Heart left ventricle (tissue), 16 donors: ENCODE data around the gene ZNF576. TPM values are rescaled to one million over a fixed set of nuclear protein-coding genes. Genes with fewer than 3 reads are reported as not detected.

Experiments used
- ATAC-seq, 4 donors: fragments of 200-7000 bp; cut with Tn5 transposase; one replicate each; pipeline ENCODE4 v1.9.1; 2020 to 2022; ENCODE audit warnings: moderate library complexity in 4 of 4, mild to moderate bottlenecking in 3 of 4, moderate number of reproducible peaks in 1 of 4
- DNase-seq, 5 donors: peaks; one replicate each; pipeline ENCODE4 v3.0.0-alpha.2; 2020
- H3K27ac ChIP-seq, 12 donors: fragments of 200-600 bp; sonication (generic) in 4 of 12; one replicate each; pipeline versions ENCODE4 v1.5.0 to v1.8.0; 2016 to 2022; ENCODE audit warnings: mild to moderate bottlenecking in 2 of 12
- H3K27me3 ChIP-seq, 9 donors: fragments of 200-600 bp; sonication (generic) in 2 of 9; one replicate each; pipeline versions ENCODE4 v1.5.1 to v1.8.0; 2016 to 2022; ENCODE audit warnings: mild to moderate bottlenecking in 3 of 9
- H3K36me3 ChIP-seq, 9 donors: fragments of 200-600 bp; sonication (generic) in 2 of 9; one replicate each; pipeline versions ENCODE4 v1.5.0 to v1.8.0; 2018 to 2022; ENCODE audit warnings: mild to moderate bottlenecking in 2 of 9
- H3K4me1 ChIP-seq, 12 donors: fragments of 200-600 bp; sonication (generic) in 4 of 12; one replicate each; pipeline versions ENCODE4 v1.5.0 to v1.8.0; 2016 to 2022; ENCODE audit warnings: mild to moderate bottlenecking in 3 of 12
- H3K4me3 ChIP-seq, 12 donors: fragments of 200-600 bp; sonication (generic) in 4 of 12; one replicate each; pipeline versions ENCODE4 v1.5.0 to v1.8.0; 2017 to 2022; ENCODE audit warnings: mild to moderate bottlenecking in 9 of 12, moderate library complexity in 4 of 12
- H3K9me3 ChIP-seq, 12 donors: fragments of 200-600 bp; sonication (generic) in 4 of 12; one replicate each; pipeline versions ENCODE4 v1.5.0 to v1.8.0; 2016 to 2022; ENCODE audit warnings: mild to moderate bottlenecking in 1 of 12
- POLR2A ChIP-seq, 2 donors: fragments of 450-650 bp; IDR thresholded peaks; one replicate each; pipeline ENCODE4 v1.6.1; 2017; ENCODE audit warnings: antibody characterized with exemption in 2 of 2, mild to moderate bottlenecking in 2 of 2, moderate library complexity in 2 of 2
- WGBS, 4 donors: extraction: QIAGEN DNeasy Blood & Tissue Kit in 2 of 4; methylation state at CpG; one replicate each; pipeline versions ENCODE4 v1.1.5 to v1.1.7; 2013 to 2018; 5-methylcytosine and 5-hydroxymethylcytosine counted together
- intact Hi-C, 10 donors: fragments of 100-400 bp; cut with DNase I; formaldehyde crosslinking; loops; one replicate each; pipeline versions ENCODE4 v1.11.1 to v1.14.2; 2022
- polyA plus RNA-seq, 2 donors: library from polyadenylated mRNA; stranded (reverse); fragments of 200-250 nt; gene quantifications; one replicate each; pipeline ENCODE4 v1.2.3, GENCODE V29; 2013
- total RNA-seq, 9 donors: library from RNA; depleted of rRNA in 2 of 9; stranded (reverse); fragments of >200 nt in 2 of 9; fragmentation: NEBNext Ultra II Directional in 3 of 9; extraction: Animal tissue kit (Norgen Biotek cat#: 25700) in 3 of 9; gene quantifications; one replicate each; pipeline versions ENCODE4 v1.1.0 to v1.2.4, GENCODE V29; 2016 to 2023
- TF ChIP-seq, protein P1 (sequence below), 12 donors: fragments of 200-600 bp; sonication (generic) in 4 of 12; IDR thresholded peaks; one replicate each; pipeline versions ENCODE4 v1.5.0 to v1.8.0; 2018 to 2022; ENCODE audit warnings: antibody characterized with exemption in 12 of 12, mild to moderate bottlenecking in 5 of 12
- donor health status: ischemic (EF 13 %, LVEDD 7.1; RV severe dilation, severe dysfunction).
- donor health status: healthy with polysubstance abuse.
- donor health status: DM: no; HTN: yes; CAD: no.
- donor health status: DM: no; HTN: no; CAD: no.
- donor health status: ischemic (EF 25% LVEDD 6.9; RV normal size, moderate dysfunction).
- donor health status: ischemic (EF 25% LVEDD 5.7; RV mildly dilated, moderate dysfunction).
- donor health status: healthy.
- donor health status: DM: yes; HTN: yes; CAD: no.
- donor health status: ischemic (EF 35%, LVEDD 5.7; RV mildly dilated, moderate dysfunction).
- donor health status: nonischemic (EF 11% LVEDD 7.7; RV severe dilation, severe dysfunction).
- donor health status: DM: yes; HTN: yes; CAD: no.
- donor health status: PGD.
- donor health status: ischemic (EF 29% LVEDD 5.4; RV normal size, mild dysfunction).
- donor health status: nonischemic (EF 23%, LVEDD 6.1; RV moderate dilation, normal function).

Gene ZNF576
- total and polyA plus RNA-seq, 11 donors, result 8.9 to 22.4 (median 11.8) TPM

DNA sequence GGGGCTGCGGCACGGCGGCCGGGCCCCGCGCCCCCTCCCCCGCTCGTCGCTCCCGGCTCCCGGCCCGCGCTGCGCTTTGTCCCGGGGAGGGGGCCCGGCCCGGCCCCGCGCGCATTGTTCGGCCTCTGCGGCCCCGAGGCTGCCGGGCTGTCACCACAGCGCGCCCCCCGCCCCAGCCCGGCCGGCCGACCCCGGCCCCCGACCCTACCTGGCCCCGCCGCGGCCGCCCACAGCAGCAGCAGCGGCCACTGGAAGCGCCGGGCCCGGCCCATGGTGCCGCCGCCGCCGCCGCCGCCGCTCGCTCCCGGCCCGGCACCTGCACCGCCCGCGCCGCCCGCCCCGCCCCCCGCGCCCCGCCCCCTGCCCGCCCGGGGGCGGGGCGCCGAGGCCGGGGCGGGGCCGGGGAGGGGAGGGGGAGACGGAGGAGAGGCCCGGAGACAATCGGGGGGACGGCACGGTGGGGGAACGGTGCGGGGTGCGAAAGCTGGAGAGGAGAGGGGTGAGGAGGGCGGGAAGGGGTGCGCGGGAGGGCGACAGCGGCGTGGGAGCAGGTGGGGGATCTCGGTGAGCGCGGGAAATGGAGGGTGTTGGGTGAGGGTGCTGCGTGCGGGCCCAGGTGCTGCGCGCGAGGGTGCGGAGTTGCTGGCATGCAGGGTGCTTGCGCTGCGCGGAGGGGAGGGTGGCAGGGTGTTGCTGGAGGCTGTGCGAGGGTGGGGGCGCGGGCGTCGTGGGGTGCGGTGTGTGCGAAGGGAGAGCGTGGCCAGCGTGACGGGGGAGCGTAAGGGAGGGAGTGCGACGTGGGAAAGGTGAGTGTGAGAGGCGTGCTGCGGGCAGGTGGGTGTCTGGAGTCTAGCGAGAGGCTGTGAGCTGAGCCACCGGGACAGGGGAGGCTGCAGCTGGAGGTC, 43.4 kb downstream of the ZNF576 start, which contains the start of gene CADM4:
TSS of gene CADM4 (minus strand) at position 332 of the 905 bp plus-strand sequence. CDS start at position 272, 60 bp downstream.
- H3K27ac ChIP-seq, result peak within 1 kb of the TSS in 2 of 12 donors; percentile 44 to 60
- peak in 2 of 5 donors; percentile 14 to 38 for DNase-seq
- no peaks in the 10 kb centered on the region for H3K36me3 ChIP-seq
- no peaks in the 10 kb centered on the region for H3K9me3 ChIP-seq
- WGBS, 4 donors, result 1 to 4% (median 1%) methylated on average over 54 to 110 of the region's 110 CpGs
- ATAC-seq, result peak in 3 of 4 donors; percentile 52 to 79 (median 62)
- intact Hi-C loops, result loop anchor here in 1 of 10 donors (10.0 kb wide), 1 partner anchor 195 kb away; no protein-coding TSS in a partner anchor
- peaks cover 0 to 17% (median 6%) of the 10 kb centered on the region in 12 donors for H3K4me1 ChIP-seq
- H3K27me3 ChIP-seq, result peaks cover 0 to 30% (median 10%) of the 10 kb centered on the region in 9 donors
- TF ChIP-seq, protein P1, sequence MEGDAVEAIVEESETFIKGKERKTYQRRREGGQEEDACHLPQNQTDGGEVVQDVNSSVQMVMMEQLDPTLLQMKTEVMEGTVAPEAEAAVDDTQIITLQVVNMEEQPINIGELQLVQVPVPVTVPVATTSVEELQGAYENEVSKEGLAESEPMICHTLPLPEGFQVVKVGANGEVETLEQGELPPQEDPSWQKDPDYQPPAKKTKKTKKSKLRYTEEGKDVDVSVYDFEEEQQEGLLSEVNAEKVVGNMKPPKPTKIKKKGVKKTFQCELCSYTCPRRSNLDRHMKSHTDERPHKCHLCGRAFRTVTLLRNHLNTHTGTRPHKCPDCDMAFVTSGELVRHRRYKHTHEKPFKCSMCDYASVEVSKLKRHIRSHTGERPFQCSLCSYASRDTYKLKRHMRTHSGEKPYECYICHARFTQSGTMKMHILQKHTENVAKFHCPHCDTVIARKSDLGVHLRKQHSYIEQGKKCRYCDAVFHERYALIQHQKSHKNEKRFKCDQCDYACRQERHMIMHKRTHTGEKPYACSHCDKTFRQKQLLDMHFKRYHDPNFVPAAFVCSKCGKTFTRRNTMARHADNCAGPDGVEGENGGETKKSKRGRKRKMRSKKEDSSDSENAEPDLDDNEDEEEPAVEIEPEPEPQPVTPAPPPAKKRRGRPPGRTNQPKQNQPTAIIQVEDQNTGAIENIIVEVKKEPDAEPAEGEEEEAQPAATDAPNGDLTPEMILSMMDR (IDR thresholded peaks at IDR 0.05), result no peak
- TF ChIP-seq POLR2A (IDR thresholded peaks at IDR 0.05), result no peak
- peak within 1 kb of the TSS; percentile 17 to 60 (median 52) for H3K4me3 ChIP-seq

DNA sequence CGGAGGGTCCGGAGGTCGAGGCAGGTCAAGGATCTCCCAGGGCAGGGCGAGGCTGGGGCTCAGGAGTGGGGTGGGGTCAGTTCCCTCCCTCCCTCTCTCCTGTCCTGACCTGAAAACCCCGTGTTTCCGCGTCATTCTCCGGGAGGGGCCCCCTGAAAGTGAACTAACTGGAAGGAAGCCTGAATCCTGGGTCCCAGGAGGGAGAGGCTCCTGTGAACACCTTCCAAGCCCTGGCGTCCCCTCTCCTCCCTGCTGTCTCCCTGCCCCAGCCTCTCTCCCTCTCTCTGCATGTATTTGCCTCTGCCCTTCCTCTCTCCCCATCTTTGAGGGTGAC, 44.0 kb downstream of the ZNF576 start:
- no peak for DNase-seq
- H3K4me1 ChIP-seq, result peaks cover 0 to 17% (median 6%) of the 10 kb centered on the region in 12 donors
- TF ChIP-seq, protein P1 (IDR thresholded peaks at IDR 0.05), result no peak
- TF ChIP-seq POLR2A (IDR thresholded peaks at IDR 0.05), result no peak
- H3K27me3 ChIP-seq, result peaks cover 0 to 30% (median 10%) of the 10 kb centered on the region in 9 donors
- H3K9me3 ChIP-seq, result no peaks in the 10 kb centered on the region
- 8 to 14% (median 13%) methylated on average over 8 to 9 of the region's 9 CpGs for WGBS, 4 donors
- H3K27ac ChIP-seq, result no peak overlapping the region
- ATAC-seq, result peak in 1 of 4 donors; percentile 25
- H3K4me3 ChIP-seq, result peak overlapping the region; percentile 17 to 60 (median 52)
- intact Hi-C loops, result loop anchor here in 1 of 10 donors (10.0 kb wide), 1 partner anchor 196 kb away; no protein-coding TSS in a partner anchor
- H3K36me3 ChIP-seq, result no peaks in the 10 kb centered on the region

DNA sequence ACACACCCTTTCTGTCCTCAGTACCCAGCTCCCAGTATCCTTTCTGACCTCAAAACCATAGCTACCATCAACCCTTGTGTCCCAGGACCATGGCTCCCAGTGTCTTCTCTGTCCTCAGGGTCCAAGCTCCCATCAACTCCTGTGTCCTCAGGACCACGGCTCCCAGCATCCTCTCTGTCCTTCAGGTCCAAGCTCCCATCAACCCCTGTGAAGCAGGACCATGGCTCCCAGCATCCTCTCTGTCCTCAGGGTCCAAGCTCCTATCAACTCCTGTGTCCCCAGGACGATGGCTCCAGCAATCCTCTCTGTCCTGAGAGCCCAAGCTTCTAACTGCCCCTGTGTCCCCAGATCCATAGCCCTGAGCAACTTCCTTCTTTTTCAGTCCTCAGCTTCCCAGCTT, 44.9 kb downstream of the ZNF576 start:
- TF ChIP-seq, protein P1 (IDR thresholded peaks at IDR 0.05), result no peak
- TF ChIP-seq POLR2A (IDR thresholded peaks at IDR 0.05), result no peak
- intact Hi-C loops, result loop anchor here in 1 of 10 donors (10.0 kb wide), 1 partner anchor 197 kb away; no protein-coding TSS in a partner anchor
- no peak overlapping the region for H3K4me3 ChIP-seq
- peaks cover 0 to 4% (median 0%) of the 10 kb centered on the region in 12 donors for H3K9me3 ChIP-seq
- no peaks in the 10 kb centered on the region for H3K36me3 ChIP-seq
- H3K27me3 ChIP-seq, result peaks cover 0 to 30% (median 10%) of the 10 kb centered on the region in 9 donors
- no peak overlapping the region for H3K27ac ChIP-seq
- ATAC-seq (no peak), DNase-seq (no peak)
- H3K4me1 ChIP-seq, result peaks cover 0 to 17% (median 6%) of the 10 kb centered on the region in 12 donors
- WGBS, 4 donors, result 64 to 78% (median 69%) methylated on average over 2 of the region's 2 CpGs

DNA sequence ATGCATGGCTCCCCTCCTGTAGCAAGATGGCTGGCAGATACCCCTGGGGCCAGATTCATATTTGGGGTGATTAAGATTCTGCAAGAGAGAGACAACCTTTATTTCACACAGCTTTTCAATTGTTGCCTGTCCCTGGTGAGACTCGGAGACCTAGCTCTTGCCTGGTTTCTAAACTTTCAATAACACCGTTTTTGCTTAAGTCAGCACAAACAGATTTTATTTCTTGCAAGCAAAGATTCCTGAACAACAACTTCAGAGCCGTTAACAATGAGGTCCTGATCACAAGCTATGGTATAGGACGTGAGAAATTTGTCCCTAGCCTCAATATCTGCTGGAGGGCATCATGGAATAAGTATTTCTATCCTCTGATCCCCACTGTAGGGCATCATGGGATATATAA, 46.1 kb downstream of the ZNF576 start:
- Histone ChIP-seq H3K9me3 (peaks cover 0 to 7% (median 0%) of the 10 kb centered on the region in 12 donors), H3K27me3 (peaks cover 0 to 30% (median 10%) of the 10 kb centered on the region in 9 donors), H3K27ac (no peak overlapping the region), H3K36me3 (peaks cover 0 to 7% (median 0%) of the 10 kb centered on the region in 9 donors), H3K4me3 (no peak overlapping the region), H3K4me1 (peaks cover 0 to 17% (median 6%) of the 10 kb centered on the region in 12 donors)
- WGBS, 4 donors, result 74 to 84% (median 83%) methylated on average over 4 of the region's 4 CpGs
- intact Hi-C loops, result loop anchor here in 1 of 10 donors (10.0 kb wide), 1 partner anchor 198 kb away; no protein-coding TSS in a partner anchor
- TF ChIP-seq, protein P1 (IDR thresholded peaks at IDR 0.05), result no peak
- TF ChIP-seq POLR2A (IDR thresholded peaks at IDR 0.05), result no peak
- ATAC-seq (no peak), DNase-seq (no peak)
